NK-92 treated with Interleukin-12 subunit alpha and Interleukin-12 subunit beta, amount 100 ng/mL, for 24 hours (cell line): Measurements from ENCODE around the gene CTBP2.

Source experiments
- DNase-seq: peaks from one replicate; lab custom pipeline; 2025; lab: John Stamatoyannopoulos, UW

The CTBP2 gene

GRCh38 chr10:125009661-125010161 is 150.7 kb downstream of the CTBP2 start:
- DNase-seq = no peak

DNA sequence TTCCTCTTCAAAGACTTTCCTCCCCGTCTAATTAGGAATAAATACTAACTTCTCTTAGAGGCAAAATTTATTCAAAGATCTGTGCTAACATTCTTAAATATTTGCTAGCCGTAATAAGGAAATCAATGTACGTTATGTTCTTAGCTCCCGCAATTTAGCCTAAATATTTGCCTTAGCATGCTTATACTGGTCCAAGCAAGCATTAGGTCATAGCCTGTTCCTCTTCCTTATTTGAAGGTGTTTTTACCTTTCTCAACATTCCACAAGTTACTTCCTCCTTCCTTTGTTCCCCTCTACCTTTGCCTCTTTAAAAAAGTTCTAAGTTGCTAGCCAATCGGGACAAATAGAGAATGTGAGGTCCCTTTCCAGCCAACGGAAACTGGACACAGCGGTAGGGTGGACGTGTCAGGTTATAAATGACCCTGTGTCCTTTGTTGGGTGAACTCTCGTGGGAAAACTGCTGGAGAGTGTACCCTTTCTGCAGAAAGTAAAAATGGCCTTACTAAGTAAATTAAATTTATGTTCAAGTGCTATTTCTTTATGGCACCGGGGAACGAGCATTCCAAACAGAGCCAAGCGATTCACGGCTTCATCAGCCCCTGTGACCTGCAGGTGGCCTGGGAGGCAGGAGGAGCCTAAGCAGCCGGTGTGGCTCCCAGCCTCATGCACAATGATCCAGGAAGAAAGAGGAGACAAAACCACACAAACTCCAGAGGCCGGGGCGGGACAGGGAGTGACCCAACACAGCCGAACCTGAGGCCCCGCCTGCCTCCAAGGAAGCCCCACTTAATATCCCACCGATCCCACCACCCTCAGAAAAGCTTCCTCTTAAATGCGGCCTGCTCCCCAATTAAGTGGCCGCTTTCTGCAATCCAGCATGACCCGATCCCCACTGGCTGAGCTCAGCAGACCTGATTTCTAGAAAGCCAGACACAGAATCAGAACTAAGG is 151.4 kb downstream of the CTBP2 start:
- DNase-seq = no peak

DNA sequence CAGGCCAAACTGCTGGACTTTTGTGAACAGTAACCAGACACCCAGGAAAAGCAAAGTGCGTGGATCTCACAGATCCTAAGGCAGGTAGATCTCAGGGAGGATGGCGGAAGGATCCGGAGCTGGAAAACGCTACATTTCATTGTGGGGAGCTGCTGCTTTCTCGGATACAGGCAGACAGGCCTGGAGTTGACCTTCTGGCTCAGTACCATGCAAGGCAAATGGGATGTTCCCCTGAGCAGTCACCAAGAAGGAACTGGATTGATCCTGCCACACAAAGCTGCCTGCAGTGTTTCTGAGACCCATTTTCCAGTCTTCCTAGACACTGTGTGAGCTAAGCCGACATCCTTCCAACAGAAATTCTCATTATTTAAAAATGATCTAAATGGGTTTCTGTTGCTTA is 152.9 kb downstream of the CTBP2 start:
- DNase-seq = no peak

GRCh38 chr10:125006921-125007426 is 153.4 kb downstream of the CTBP2 start:
- DNase-seq = no peak

- no peak for DNase-seq
Measured at GRCh38 chr10:125006188-125006680, 154.1 kb downstream of the CTBP2 start.

GRCh38 chr10:125005312-125006187 is 154.8 kb downstream of the CTBP2 start:
- DNase-seq = no peak

DNA sequence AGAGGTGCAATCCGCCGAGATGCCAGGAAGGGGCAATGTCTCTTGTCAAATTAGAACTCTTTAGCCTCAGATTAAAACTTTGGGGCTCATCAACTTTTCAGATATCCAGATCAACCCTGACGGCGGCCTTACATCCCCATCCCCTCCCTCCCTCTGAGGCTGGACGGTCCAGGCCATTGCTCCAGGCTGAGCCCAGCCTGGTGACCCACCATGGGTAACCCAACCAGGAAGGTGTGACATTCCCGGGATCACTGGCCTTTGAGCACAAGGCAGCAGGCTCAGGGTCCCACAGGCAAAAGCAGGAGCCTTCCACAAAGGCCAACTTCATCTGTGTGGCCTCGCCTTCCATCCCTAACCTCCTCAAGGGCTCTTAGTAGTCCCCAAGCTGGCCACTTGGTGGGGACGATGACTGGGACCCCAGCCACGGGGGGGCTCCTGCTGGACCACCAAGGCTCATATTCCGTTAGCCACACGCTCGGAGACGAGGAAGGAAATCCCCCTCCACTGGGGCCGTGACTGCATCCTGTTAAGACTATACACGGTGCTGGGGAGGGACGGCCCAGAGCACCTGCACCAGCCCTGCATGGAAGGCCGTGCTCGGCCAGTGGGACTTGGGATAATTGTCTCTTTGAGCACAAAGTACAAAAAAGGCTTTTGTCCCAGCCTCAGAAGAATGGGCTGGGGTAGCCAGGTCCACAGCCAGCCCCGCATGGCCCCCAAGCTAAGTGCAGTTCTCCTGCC is 155.6 kb downstream of the CTBP2 start:
- no peak for DNase-seq

GRCh38 chr10:125003901-125004467 is 156.4 kb downstream of the CTBP2 start:
- no peak for DNase-seq

- no peak for DNase-seq
Measured at GRCh38 chr10:125003146-125003900, 157.0 kb downstream of the CTBP2 start.

DNA sequence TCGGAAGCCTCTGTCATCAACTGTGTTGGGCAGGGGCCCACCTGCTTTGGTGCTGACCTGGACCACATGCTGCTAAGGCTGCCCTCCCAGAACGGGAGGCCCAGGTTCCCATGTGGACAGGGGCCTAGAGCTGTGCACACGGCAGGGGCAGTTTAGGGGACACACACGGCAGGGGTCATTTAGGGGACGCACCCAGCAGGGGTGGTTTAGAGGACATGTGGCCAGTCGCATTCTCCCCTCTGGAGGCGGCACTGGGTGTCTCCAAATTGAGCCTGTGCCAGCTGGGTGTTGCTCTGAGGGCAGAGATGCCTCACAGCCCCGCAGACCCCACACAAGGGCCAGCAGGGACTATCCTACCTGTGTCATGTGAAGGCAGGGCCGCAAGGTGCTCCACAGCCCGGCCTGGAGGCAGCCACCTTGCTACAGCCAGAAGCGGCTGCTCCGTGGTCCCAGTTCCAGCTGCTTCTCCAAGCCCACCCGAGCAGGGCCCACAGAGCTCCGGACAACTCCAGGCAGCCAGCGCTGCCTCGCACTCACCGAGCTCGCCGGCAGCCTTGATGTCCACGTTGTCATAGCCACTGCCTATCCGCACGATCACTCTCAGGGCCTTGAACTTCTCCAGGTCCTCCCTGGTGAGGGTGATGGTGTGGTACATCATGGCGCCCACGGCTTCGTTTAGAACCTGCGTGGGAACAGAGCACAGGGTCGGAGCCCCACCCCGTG is 157.8 kb downstream of the CTBP2 start:
- no peak for DNase-seq

GRCh38 chr10:125002047-125002422 is 158.3 kb downstream of the CTBP2 start:
- no peak for DNase-seq

DNA sequence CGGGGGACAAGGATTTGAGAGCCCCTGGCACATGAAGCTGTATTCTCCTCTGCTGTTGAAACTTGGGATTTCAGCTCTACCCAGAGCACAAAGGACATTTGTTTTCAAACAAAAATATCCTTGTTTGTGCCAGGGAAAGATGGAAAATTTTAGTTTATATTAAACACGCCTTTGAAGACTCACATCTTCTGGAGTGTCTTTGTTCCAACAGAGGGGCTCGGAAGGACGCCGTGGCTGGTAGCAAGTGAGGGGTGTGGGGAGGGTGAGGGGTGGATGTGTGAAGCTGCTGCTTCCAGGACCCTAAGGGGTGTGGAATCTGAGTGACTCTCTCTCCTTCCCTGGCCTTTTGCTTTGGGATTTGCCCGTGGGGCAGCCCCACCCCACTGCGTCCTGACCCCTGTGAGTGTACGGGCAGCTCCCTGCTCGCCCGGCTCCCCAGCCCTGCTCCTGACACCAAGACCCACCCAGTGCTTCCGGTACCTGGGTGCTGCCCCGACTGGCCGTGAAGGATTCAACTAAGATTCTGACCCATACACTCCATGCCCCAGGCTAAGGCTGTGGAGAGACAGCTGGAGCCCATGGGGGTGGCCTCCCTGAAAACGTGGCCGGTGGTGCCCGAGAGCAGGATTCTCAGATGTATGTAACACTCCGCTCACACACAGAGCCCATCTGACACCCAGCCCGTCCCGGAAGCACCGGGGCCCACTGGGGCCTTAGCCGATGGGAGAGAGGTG is 158.9 kb downstream of the CTBP2 start:
- no peak for DNase-seq

DNA sequence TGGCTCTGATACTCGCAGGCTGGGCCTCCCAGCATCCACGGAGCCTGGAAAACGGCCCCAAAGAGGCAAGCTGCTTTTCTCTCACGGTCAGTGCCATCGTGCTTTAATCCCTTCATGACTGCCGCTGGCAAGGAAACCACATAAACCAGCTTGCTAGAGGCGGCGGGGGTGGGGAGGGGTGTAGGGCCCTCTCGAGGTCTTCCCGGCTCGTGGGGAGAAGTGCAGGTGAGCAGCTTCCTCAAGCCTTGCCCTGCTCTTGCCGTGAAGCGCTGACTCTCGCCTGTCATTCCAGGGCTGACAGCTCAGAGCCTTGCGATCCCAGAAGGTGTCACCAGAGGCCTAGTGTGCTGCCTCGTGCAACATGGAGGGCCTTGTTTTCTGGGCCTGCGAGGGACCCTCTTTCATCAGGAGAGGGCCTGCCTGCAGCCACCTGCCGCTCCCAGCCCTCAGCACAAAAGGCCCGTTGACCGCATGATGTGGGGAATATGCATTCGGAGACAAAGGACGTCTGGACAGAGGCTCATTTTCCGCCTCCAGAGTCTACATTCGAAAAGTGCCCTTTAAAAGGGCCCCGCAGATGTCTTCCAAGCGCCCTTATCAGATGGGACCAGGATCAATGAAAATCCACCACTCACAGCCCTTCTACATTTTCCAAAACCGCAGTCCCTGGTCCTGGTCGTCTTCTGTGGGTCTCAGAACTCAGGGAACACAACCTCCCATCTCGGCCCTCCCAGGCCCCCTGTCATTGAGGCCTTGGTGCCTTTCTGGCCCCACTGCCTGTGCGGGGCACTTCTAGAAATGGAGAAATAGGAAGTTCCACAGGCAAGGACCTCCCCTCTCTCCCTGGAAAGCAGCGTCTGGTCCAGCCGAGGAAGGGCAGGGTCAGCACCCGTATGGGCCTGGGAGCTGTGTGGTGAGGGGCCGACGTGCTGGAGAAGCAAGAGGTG is 159.7 kb downstream of the CTBP2 start:
- no peak for DNase-seq

DNA sequence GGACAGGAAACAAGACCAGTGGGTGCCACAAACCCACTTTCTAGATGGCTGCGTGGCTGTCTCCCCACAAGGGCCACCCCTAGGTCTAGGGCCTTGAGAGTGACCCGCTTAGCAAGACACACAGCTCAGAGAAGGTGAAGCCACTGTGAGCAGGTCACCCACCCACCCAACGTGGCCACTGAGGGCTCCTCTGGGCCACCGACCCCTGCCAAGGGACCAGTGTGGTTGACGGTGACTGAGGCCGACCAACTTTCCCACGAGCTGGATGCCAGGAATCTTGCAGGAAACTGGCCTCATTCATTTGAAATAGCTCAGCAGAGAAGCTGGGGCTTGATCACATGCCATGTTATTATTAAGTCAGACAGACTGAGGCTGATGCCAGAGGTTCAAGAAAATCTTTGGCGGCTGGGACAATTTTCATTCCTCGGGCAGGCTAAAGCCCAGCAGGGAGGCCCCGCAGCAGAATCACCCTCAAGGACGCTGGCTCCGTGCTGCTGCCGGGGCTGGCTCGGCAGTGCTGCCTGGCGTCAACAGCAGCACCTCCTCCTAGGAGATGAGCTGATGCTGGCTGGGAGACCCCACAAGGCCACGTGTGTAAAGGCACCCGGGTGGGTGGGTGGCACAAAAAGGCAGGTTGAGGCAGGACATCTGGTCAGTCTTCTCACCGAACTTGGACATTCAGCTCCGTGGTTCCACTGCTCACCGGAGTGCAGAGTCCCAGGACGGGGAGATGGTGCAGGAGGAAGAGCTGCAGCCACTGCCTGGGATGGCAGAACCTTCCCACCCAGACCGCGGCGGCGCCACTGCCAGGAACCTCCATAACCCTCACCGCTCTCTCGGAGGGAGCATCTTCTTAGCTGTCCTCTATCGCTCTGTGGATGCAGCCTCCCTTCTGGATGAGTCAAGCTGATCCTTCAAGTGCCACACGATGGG is 160.7 kb downstream of the CTBP2 start:
- DNase-seq = no peak

GRCh38 chr10:124998624-124999291 is 161.6 kb downstream of the CTBP2 start:
- DNase-seq = no peak
